Gastroesophageal sphincter (tissue), 4 donors: Measurements from ENCODE around the gene FAAH. TPM values are rescaled to one million over a fixed set of nuclear protein-coding genes. Genes with fewer than 3 reads are reported as not detected.

ENCODE experiments used
- ATAC-seq: fragments of 150-250 bp; one replicate; pipeline ENCODE4 v1.9.1; 2016; ENCODE audit warnings: mild to moderate bottlenecking, moderate library complexity
- H3K27ac ChIP-seq, 4 donors: fragments of 200-600 bp; sonication (generic) in 3 of 4; 1 replicate in 3 of 4; 2 replicates in 1 of 4; pipeline ENCODE4 v1.5.1; 2016 to 2019
- H3K27me3 ChIP-seq: fragments of 200-600 bp; sonication (generic); one replicate; pipeline ENCODE4 v1.5.1; 2019
- H3K36me3 ChIP-seq, 2 donors: fragments of 200-600 bp; sonication (generic); one replicate each; pipeline ENCODE4 v1.5.1; 2019; ENCODE audit warnings: control low read depth in 1 of 2
- H3K4me1 ChIP-seq, 3 donors: fragments of 200-600 bp; sonication (generic); 1 replicate in 2 of 3; 2 replicates in 1 of 3; pipeline ENCODE4 v1.5.1; 2016 to 2019; ENCODE audit warnings: control low read depth in 2 of 3
- H3K4me3 ChIP-seq, 2 donors: fragments of 200-600 bp; sonication (generic); one replicate each; pipeline ENCODE4 v1.5.1; 2019; ENCODE audit warnings: mild to moderate bottlenecking in 1 of 2, moderate library complexity in 1 of 2
- H3K9me3 ChIP-seq, 3 donors: fragments of 200-600 bp; sonication (generic); one replicate each; pipeline ENCODE4 v1.5.1; 2017 to 2019; ENCODE audit warnings: control low read depth in 2 of 3
- EP300 ChIP-seq: sonication (generic); formaldehyde crosslinking; IDR thresholded peaks from one replicate; pipeline ENCODE4 v1.6.1; 2017; ENCODE audit warnings: antibody characterized with exemption, mild to moderate bottlenecking
- POLR2A ChIP-seq, 2 donors: fragments of 450-650 bp; IDR thresholded peaks; one replicate each; pipeline ENCODE4 v1.6.1; 2017; ENCODE audit warnings: antibody characterized with exemption in 2 of 2, mild to moderate bottlenecking in 2 of 2, moderate library complexity in 1 of 2
- POLR2AphosphoS5 ChIP-seq: sonication (generic); formaldehyde crosslinking; IDR thresholded peaks from one replicate; pipeline ENCODE4 v1.6.1; 2017; ENCODE audit warnings: antibody characterized with exemption
- WGBS, 2 donors: methylation state at CpG; one replicate each; pipeline ENCODE4 v1.1.5; 2018; ENCODE audit warnings: low coverage in 1 of 2; 5-methylcytosine and 5-hydroxymethylcytosine counted together
- total RNA-seq, 4 donors: library from RNA; depleted of rRNA; stranded (reverse); fragments of >200 nt; gene quantifications; one replicate each; pipeline ENCODE4 v1.1.0, GENCODE V29; 2016
- TF ChIP-seq, protein P1 (sequence below), 4 experiments: fragments of 200-600 bp in 2 of 4; fragments of 450-650 bp in 2 of 4; sonication (generic) in 1 of 4; IDR thresholded peaks; one replicate each; pipeline ENCODE4 v1.5.1; 2017 to 2019; ENCODE audit warnings: antibody characterized with exemption in 4 of 4, mild to moderate bottlenecking in 2 of 4, moderate library complexity in 2 of 4

The FAAH gene
- total RNA-seq, 4 donors from 2014 or later, result 6.8 to 8.1 (median 7.4) TPM

DNA sequence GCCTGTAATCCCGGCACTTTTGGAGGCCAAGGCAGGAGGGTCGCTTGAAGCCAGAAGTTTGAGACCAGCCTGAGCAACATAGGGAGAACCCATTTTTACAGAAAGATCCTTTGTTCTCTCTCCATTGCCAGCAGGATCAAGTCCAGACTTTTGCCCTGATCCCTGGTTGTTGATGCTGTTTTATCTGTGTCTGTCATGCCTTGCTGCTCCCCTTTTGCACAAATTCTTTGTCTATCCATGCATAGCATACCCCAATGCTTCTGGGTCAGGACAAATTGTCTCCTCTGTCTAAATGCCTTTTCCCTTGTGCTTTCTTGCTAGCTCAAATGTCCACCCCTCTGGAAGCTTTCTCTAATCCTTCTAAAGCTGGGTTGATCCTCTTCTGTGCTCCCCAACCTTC, 25.3 kb upstream of the FAAH start:
- no peak overlapping the region for H3K27ac ChIP-seq
- WGBS, 2 donors, result 92 to 100% methylated on average over 1 to 2 of the region's 2 CpGs
- no peaks in the 10 kb centered on the region for H3K9me3 ChIP-seq
- H3K36me3 ChIP-seq, result peaks cover 0 to 52% of the 10 kb centered on the region in 2 donors
- no peaks in the 10 kb centered on the region for H3K4me1 ChIP-seq
- TF ChIP-seq POLR2AphosphoS5 (no peak), EP300 (no peak), POLR2A (IDR thresholded peaks at IDR 0.05) (no peak)
- TF ChIP-seq, protein P1, sequence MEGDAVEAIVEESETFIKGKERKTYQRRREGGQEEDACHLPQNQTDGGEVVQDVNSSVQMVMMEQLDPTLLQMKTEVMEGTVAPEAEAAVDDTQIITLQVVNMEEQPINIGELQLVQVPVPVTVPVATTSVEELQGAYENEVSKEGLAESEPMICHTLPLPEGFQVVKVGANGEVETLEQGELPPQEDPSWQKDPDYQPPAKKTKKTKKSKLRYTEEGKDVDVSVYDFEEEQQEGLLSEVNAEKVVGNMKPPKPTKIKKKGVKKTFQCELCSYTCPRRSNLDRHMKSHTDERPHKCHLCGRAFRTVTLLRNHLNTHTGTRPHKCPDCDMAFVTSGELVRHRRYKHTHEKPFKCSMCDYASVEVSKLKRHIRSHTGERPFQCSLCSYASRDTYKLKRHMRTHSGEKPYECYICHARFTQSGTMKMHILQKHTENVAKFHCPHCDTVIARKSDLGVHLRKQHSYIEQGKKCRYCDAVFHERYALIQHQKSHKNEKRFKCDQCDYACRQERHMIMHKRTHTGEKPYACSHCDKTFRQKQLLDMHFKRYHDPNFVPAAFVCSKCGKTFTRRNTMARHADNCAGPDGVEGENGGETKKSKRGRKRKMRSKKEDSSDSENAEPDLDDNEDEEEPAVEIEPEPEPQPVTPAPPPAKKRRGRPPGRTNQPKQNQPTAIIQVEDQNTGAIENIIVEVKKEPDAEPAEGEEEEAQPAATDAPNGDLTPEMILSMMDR (IDR thresholded peaks at IDR 0.05), result no peak
- no peaks in the 10 kb centered on the region for H3K27me3 ChIP-seq
- H3K4me3 ChIP-seq, result no peak overlapping the region
- no peak for ATAC-seq

DNA sequence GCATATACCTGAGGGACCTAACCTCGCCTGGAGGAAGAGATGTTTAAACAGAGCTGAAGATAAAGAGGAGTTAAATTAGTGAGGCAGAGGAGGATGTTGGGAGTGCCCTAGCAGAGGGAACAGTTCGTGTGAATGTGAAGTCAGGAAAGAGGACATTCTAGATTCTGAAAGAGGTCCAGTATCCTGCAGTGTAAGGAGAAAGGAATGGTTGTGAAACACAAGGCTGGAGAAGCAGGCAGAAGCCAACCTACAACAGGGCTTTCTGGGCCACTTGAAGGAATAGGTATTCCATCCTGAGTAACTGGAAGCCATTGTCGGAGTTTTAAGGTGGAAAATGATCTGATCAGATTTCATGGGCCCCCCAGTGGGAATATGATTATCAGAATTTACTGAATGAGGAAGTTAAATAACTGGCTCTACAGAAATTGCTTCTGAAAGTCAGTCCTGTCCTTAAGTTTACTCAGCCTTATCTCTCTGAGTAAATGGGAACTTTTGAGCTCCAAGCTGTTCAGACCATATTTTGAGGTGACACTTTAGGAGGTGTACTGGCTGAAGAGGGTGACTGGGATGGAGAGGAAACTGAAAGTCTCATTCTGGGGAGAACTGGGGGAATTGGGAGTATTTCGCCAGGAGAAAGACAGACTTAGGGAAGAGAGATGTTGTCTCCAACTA, 24.4 kb upstream of the FAAH start:
- H3K27me3 ChIP-seq, result no peaks in the 10 kb centered on the region
- H3K36me3 ChIP-seq, result peaks cover 0 to 43% of the 10 kb centered on the region in 2 donors
- TF ChIP-seq EP300 (no peak), POLR2AphosphoS5 (no peak), POLR2A (IDR thresholded peaks at IDR 0.05) (no peak)
- TF ChIP-seq, protein P1 (IDR thresholded peaks at IDR 0.05), result no peak
- no peaks in the 10 kb centered on the region for H3K4me1 ChIP-seq
- WGBS, 2 donors, result 67 to 68% methylated on average over 3 to 4 of the region's 4 CpGs
- H3K27ac ChIP-seq, result no peak overlapping the region
- H3K4me3 ChIP-seq, result no peak overlapping the region
- no peaks in the 10 kb centered on the region for H3K9me3 ChIP-seq
- no peak for ATAC-seq

DNA sequence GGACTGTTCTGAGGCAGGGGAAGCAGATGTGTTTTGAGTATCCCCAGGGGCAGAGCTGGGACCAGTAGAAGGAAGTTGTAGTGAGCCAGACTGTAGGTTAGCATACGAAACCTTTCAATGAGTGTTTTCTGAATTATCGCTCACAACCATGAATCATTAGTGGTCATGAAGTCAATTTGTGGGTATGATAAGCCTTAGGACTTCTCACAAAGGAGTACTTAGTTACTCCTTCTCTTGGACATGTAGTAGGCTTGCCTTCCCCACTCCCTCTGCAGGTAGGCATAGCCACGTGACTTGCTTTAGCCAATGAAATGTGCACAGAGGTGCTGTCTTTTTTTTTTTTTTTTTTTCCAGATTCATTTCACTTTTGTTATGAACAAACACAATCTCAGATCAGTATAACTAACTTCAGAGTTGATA, 23.9 kb upstream of the FAAH start:
- ATAC-seq, result no peak
- TF ChIP-seq POLR2AphosphoS5, result no peak
- TF ChIP-seq, protein P1 (IDR thresholded peaks at IDR 0.05), result no peak
- no peak for TF ChIP-seq POLR2A (IDR thresholded peaks at IDR 0.05)
- no peak for TF ChIP-seq EP300
- WGBS, 2 donors, result 73 to 88% methylated on average over 2 to 3 of the region's 3 CpGs

DNA sequence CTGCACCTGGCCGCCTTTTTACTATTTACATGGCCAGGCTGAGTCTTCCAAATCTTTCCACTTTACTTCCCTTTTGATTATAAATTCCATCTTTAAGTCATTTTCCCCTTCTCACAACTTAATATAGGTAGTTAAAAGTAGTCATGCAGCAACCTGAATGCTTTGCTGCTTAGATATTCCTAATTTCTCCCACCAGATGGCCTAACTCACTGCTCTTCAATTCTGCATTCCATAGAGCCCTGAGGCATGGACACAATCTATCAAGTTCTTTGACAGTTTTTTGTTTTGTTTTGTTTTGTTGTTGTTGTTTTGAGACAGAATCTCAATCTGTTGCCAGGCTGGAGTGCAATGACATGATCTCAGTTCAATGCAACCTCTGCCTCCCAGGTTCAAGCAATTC, 21.7 kb upstream of the FAAH start:
- no peaks in the 10 kb centered on the region for H3K27me3 ChIP-seq
- TF ChIP-seq EP300 (no peak), POLR2A (IDR thresholded peaks at IDR 0.05) (no peak), POLR2AphosphoS5 (no peak)
- TF ChIP-seq, protein P1 (IDR thresholded peaks at IDR 0.05), result no peak
- H3K36me3 ChIP-seq, result peaks cover 0 to 21% of the 10 kb centered on the region in 2 donors
- no peaks in the 10 kb centered on the region for H3K4me1 ChIP-seq
- no peaks in the 10 kb centered on the region for H3K9me3 ChIP-seq
- no peak overlapping the region for H3K27ac ChIP-seq
- WGBS, 2 donors, result 89 to 100% methylated on average over 1 of the region's 1 CpG
- no peak for ATAC-seq
- H3K4me3 ChIP-seq, result no peak overlapping the region

More for the DNA sequence above, 23.9 kb upstream of the FAAH start:
- Histone ChIP-seq H3K9me3 (no peaks in the 10 kb centered on the region), H3K27ac (no peak overlapping the region), H3K4me3 (no peak overlapping the region), H3K4me1 (no peaks in the 10 kb centered on the region), H3K27me3 (no peaks in the 10 kb centered on the region), H3K36me3 (peaks cover 0 to 38% of the 10 kb centered on the region in 2 donors)

DNA sequence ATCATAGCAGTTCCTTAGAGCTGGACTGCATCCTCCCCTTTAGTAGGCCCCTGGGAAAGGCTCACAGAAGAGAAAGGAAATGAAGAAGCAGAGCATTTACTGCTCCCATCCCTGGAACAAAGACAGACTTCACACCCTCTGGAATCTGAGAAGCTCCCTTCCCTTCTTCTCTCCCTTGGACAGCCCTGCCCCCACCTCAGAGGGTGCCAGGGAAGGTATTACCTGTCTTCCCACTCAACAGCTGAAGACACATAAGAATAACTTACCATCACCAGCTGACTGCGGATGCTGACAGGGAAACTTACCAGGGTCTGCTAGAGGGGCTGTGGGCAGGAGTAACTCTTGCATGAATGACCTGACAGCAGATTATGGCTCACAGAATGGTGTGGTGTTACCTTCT, 14.1 kb upstream of the FAAH start:
- no peak overlapping the region for H3K27ac ChIP-seq
- no peaks in the 10 kb centered on the region for H3K9me3 ChIP-seq
- no peaks in the 10 kb centered on the region for H3K4me1 ChIP-seq
- no peaks in the 10 kb centered on the region for H3K36me3 ChIP-seq
- H3K27me3 ChIP-seq, result no peaks in the 10 kb centered on the region
- ATAC-seq, result no peak
- 100% methylated on average over 1 of the region's 1 CpG for WGBS, 2 donors
- no peak overlapping the region for H3K4me3 ChIP-seq
- TF ChIP-seq, protein P1 (IDR thresholded peaks at IDR 0.05), result no peak
- TF ChIP-seq EP300, result no peak
